Measurements from ENCODE around the gene C9orf50. TPM values are rescaled to one million over a fixed set of nuclear protein-coding genes. Genes with fewer than 3 reads are reported as not detected.

The C9orf50 gene
- total RNA-seq, 1 experiment from 2014 or later = not detected

- POLR2A ChIA-PET = no interaction called here
- Mint-ChIP-seq H3K4me3 (ENCODE audit: unreplicated experiment) (peak overlapping the region; percentile 89), H3K27me3 (ENCODE audit: insufficient read depth, unreplicated experiment) (no peaks in the 10 kb centered on the region), H3K9me3 (ENCODE audit: unreplicated experiment) (no peaks in the 10 kb centered on the region), H3K36me3 (ENCODE audit: insufficient read depth, unreplicated experiment) (peaks cover 60% of the 10 kb centered on the region), H3K4me1 (ENCODE audit: low read depth, unreplicated experiment) (peaks cover 6% of the 10 kb centered on the region), H3K27ac (ENCODE audit: unreplicated experiment) (no peak overlapping the region)
- Histone ChIP-seq H3K27me3 (replicated peaks; ENCODE audit: control insufficient read depth, insufficient read depth, low read length) (no peaks in the 10 kb centered on the region), H3K9me3 (no peaks in the 10 kb centered on the region), H3K4me1 (peaks cover 3% of the 10 kb centered on the region; the same call in 1 of the 2 replicates), H3K4me3 (ENCODE audit: low read depth, low read length) (peak overlapping the region; percentile 99), H3K36me3 (ENCODE audit: control insufficient read depth, insufficient read depth, low read length) (no peaks in the 10 kb centered on the region)
- no peak for TF ChIP-seq CTCF (IDR thresholded peaks at IDR 0.05; ENCODE audit: insufficient read depth in 1 of 2, low read depth in 1 of 2, low read length in 1 of 2, severe bottlenecking in 1 of 2, unreplicated experiment in 1 of 2)
- DNase-seq = no peak
- BruUV-seq (replicated peaks) = no TSS peak
- intact Hi-C loops (cut with micrococcal nuclease; ENCODE audit: unreplicated experiment) = no loop called here
- CTCF ChIA-PET = interaction anchor here (1.4 to 1.6 kb wide), 2 partner anchors 10 to 16 kb away, joined by 4 to 5 read pairs; no protein-coding TSS in a partner anchor
These were observed 19.4 kb upstream of the C9orf50 start for GRCh38 chr9:129640086-129640870.

- Mint-ChIP-seq H3K4me3 (ENCODE audit: unreplicated experiment) (peak overlapping the region; percentile 89), H3K36me3 (ENCODE audit: insufficient read depth, unreplicated experiment) (peaks cover 65% of the 10 kb centered on the region), H3K27me3 (ENCODE audit: insufficient read depth, unreplicated experiment) (no peaks in the 10 kb centered on the region), H3K9me3 (ENCODE audit: unreplicated experiment) (no peaks in the 10 kb centered on the region), H3K4me1 (ENCODE audit: low read depth, unreplicated experiment) (peaks cover 6% of the 10 kb centered on the region), H3K27ac (ENCODE audit: unreplicated experiment) (no peak overlapping the region)
- no peak for TF ChIP-seq CTCF (IDR thresholded peaks at IDR 0.05; ENCODE audit: insufficient read depth in 1 of 2, low read depth in 1 of 2, low read length in 1 of 2, severe bottlenecking in 1 of 2, unreplicated experiment in 1 of 2)
- CTCF ChIA-PET = interaction anchor here (0.6 to 1.6 kb wide), 3 partner anchors 9 to 143 kb away, joined by 3 to 5 read pairs (median 4); no protein-coding TSS in a partner anchor
- intact Hi-C loops (cut with micrococcal nuclease; ENCODE audit: unreplicated experiment) = no loop called here
- Histone ChIP-seq H3K9me3 (no peaks in the 10 kb centered on the region), H3K4me3 (ENCODE audit: low read depth, low read length) (no peak overlapping the region), H3K4me1 (peaks cover 3% of the 10 kb centered on the region; the same call in 1 of the 2 replicates), H3K27me3 (replicated peaks; ENCODE audit: control insufficient read depth, insufficient read depth, low read length) (no peaks in the 10 kb centered on the region), H3K36me3 (ENCODE audit: control insufficient read depth, insufficient read depth, low read length) (no peaks in the 10 kb centered on the region; the same call in 1 of the 2 replicates)
- POLR2A ChIA-PET = no interaction called here
- DNase-seq = no peak
- no TSS peak for BruUV-seq (replicated peaks)
These were observed 18.8 kb upstream of the C9orf50 start for GRCh38 chr9:129639756-129640085.

- no TSS peak for BruUV-seq (replicated peaks)
- Histone ChIP-seq H3K4me3 (ENCODE audit: low read depth, low read length) (no peak overlapping the region), H3K27me3 (replicated peaks; ENCODE audit: control insufficient read depth, insufficient read depth, low read length) (no peaks in the 10 kb centered on the region), H3K4me1 (peaks cover 3% of the 10 kb centered on the region; the same call in 1 of the 2 replicates), H3K36me3 (ENCODE audit: control insufficient read depth, insufficient read depth, low read length) (no peaks in the 10 kb centered on the region; the same call in 1 of the 2 replicates), H3K9me3 (no peaks in the 10 kb centered on the region)
- intact Hi-C loops (cut with micrococcal nuclease; ENCODE audit: unreplicated experiment) = no loop called here
- H3K4me1 Mint-ChIP-seq (ENCODE audit: low read depth, unreplicated experiment) = peaks cover 6% of the 10 kb centered on the region
- H3K27ac Mint-ChIP-seq (ENCODE audit: unreplicated experiment) = no peak overlapping the region
- H3K9me3 Mint-ChIP-seq (ENCODE audit: unreplicated experiment) = no peaks in the 10 kb centered on the region
- H3K4me3 Mint-ChIP-seq (ENCODE audit: unreplicated experiment) = no peak overlapping the region
- no peak for TF ChIP-seq CTCF (IDR thresholded peaks at IDR 0.05; ENCODE audit: insufficient read depth in 1 of 2, low read depth in 1 of 2, low read length in 1 of 2, severe bottlenecking in 1 of 2, unreplicated experiment in 1 of 2)
- H3K27me3 Mint-ChIP-seq (ENCODE audit: insufficient read depth, unreplicated experiment) = no peaks in the 10 kb centered on the region
- CTCF ChIA-PET = interaction anchor here (0.6 to 1.6 kb wide), 4 partner anchors 9 to 144 kb away, joined by 3 to 5 read pairs (median 4); no protein-coding TSS in a partner anchor
- peaks cover 68% of the 10 kb centered on the region for H3K36me3 Mint-ChIP-seq (ENCODE audit: insufficient read depth, unreplicated experiment)
- no peak for DNase-seq
- POLR2A ChIA-PET = no interaction called here
These were observed 18.2 kb upstream of the C9orf50 start for GRCh38 chr9:129639034-129639630.
